Embryonic facial prominence (tissue), 1 donor: ENCODE data around the gene GAGE10.
"Not testable (repeated sequence)": the region's sequence is repeated elsewhere in the genome, so short reads cannot be mapped to it uniquely, and the experiment has no call there.

Source experiments
- DNase-seq: peaks from one replicate; pipeline ENCODE4 v3.0.0-alpha.2; 2016; ENCODE audit errors: extremely low spot score

The GAGE10 gene

GRCh38 chrX:49322266-49322665, 18.8 kb downstream of the GAGE10 start:
- DNase-seq, result not testable (repeated sequence)

GRCh38 chrX:49323735-49324134, 20.3 kb downstream of the GAGE10 start:
- not testable (repeated sequence) for DNase-seq

- DNase-seq, result not testable (repeated sequence)
These were observed 27.0 kb downstream of the GAGE10 start for GRCh38 chrX:49330421-49330820.

DNA sequence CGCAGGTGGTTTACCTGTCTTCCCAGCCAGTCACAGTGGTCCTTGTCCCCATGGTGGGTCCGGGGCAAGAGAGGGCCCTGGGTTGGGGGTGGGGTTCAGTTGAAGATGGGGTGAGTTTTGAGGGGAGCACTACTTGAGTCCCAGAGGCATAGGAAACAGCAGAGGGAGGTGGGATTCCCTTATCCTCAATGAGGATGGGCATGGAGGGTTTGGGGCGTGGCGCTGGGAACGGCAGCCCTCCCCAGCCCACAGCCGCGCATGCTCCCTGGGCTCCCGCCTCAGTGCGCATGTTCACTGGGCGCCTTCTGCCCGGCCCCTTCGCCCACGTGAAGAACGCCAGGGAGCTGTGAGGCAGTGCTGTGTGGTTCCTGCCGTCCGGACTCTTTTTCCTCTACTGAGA, 27.8 kb downstream of the GAGE10 start, which contains the start of gene GAGE13:
Gene GAGE13 (plus strand): TSS at position 301 of the 400 bp plus-strand sequence. CDS start 1,156 bp downstream, outside the sequence.
- DNase-seq, result not testable (repeated sequence)

DNA sequence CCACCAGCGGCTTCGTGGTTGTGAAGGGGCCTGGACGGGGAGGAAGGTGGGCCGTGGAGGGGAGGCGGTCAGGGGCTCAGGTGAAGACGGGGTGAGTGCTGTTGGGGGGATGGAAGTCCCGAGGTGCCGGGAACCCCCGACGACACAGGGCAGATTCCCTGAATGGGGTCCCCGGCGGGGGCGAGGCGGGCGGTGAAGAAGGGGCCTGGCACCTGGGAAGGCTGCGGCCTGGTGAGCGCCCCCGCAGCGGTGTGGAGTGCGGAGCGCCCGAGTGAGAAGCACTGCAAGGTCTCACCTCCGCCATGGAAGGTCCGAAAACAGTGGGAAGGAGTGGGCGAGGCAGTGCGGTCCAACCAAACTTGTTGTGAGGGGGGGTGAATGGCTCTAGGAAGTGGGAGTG, 28.4 kb downstream of the GAGE10 start:
- DNase-seq, result not testable (repeated sequence)

GRCh38 chrX:49341449-49341848, 38.0 kb downstream of the GAGE10 start:
- not testable (repeated sequence) for DNase-seq

- DNase-seq, result not testable (repeated sequence)
These were observed 41.2 kb downstream of the GAGE10 start for GRCh38 chrX:49344496-49345175.

DNA sequence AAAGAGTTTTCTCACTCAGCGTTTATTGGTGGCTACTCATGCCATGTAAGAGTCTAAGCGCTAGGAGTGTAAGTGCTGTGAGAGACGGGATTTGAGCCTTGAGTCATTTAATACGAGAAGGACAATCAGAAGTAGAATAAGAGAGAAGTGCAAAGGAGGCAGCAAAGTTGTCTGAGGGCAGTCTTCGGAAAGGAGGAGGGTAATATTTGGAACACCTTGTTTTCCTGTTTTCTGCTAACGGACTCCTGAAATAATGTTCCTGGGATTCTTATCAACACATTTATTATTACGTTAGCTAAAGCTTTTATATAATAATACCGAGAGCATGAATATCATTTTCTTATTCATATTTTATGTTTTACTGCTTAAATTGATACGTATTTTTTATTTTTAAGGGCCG, 42.0 kb downstream of the GAGE10 start:
- not testable (repeated sequence) for DNase-seq

GRCh38 chrX:49346150-49346549, 42.7 kb downstream of the GAGE10 start:
- DNase-seq, result not testable (repeated sequence)
